Suppressor macrophage treated with lipopolysaccharide for 1 hour (primary cell): Measurements from ENCODE around the gene PRELID1.
"Not testable (repeated sequence)": the region's sequence is repeated elsewhere in the genome, so short reads cannot be mapped to it uniquely, and the experiment has no call there.

ENCODE experiments used
- DNase-seq, 3 donors: peaks; one replicate each; pipeline ENCODE4 v3.0.0-alpha.2; 2020 to 2022

The PRELID1 gene

GRCh38 chr5:177336603-177337494 is 33.2 kb downstream of the PRELID1 start:
- DNase-seq: no peak

GRCh38 chr5:177338251-177339106 is 34.9 kb downstream of the PRELID1 start:
- DNase-seq: no peak

GRCh38 chr5:177339107-177339638 is 35.6 kb downstream of the PRELID1 start:
- no peak for DNase-seq

- not testable (repeated sequence) for DNase-seq
Measured at GRCh38 chr5:177343000-177343399, 39.4 kb downstream of the PRELID1 start.

GRCh38 chr5:177343777-177344176 is 40.2 kb downstream of the PRELID1 start:
- DNase-seq: no peak

GRCh38 chr5:177344891-177345290 is 41.3 kb downstream of the PRELID1 start:
- no peak for DNase-seq

- no peak for DNase-seq
Measured at GRCh38 chr5:177346820-177347219, 43.2 kb downstream of the PRELID1 start.

GRCh38 chr5:177347699-177348098 is 44.1 kb downstream of the PRELID1 start:
- DNase-seq: no peak

GRCh38 chr5:177349362-177349647 is 45.7 kb downstream of the PRELID1 start:
- DNase-seq: no peak

- DNase-seq: no peak
Measured at GRCh38 chr5:177349762-177350161, 46.2 kb downstream of the PRELID1 start.

- DNase-seq: no peak
Measured at GRCh38 chr5:177350776-177351391, 47.3 kb downstream of the PRELID1 start.

GRCh38 chr5:177351392-177352329 is 48.1 kb downstream of the PRELID1 start, which contains the start of gene LMAN2:
TSS of gene LMAN2 (minus strand) at chr5:177351668. CDS start at chr5:177351647, 21 bp downstream.
- peak; percentile 95 to 96 (median 96) for DNase-seq

GRCh38 chr5:177353093-177353492 is 49.5 kb downstream of the PRELID1 start:
- peak; percentile 46 to 70 (median 60) for DNase-seq

- DNase-seq: no peak
Measured at GRCh38 chr5:177354256-177354655, 50.7 kb downstream of the PRELID1 start.

GRCh38 chr5:177354711-177355110 is 51.1 kb downstream of the PRELID1 start:
- peak; percentile 67 to 75 (median 67) for DNase-seq

- no peak for DNase-seq
Measured at GRCh38 chr5:177355162-177355867, 51.7 kb downstream of the PRELID1 start.

GRCh38 chr5:177355868-177356168 is 52.2 kb downstream of the PRELID1 start:
- peak in 2 of 3 donors; percentile 38 to 39 for DNase-seq
